Astrocyte (in vitro differentiated cells and primary cell): Measurements from ENCODE around the gene KNOP1.

Experiments
- CTCF ChIP-seq: IDR thresholded peaks from 2 replicates; pipeline ENCODE4 v1.5.1; 2011; ENCODE audit warnings: low read depth, mild to moderate bottlenecking, inconsistent platforms, low read length, moderate library complexity; ENCODE audit not compliant: insufficient read depth
- EZH2 ChIP-seq: IDR thresholded peaks from 2 replicates; pipeline ENCODE4 v1.6.1; 2012; ENCODE audit warnings: mild to moderate bottlenecking, low read length, inconsistent platforms; ENCODE audit not compliant: insufficient read depth

GRCh38 chr16:19748389-19749168 lies 30.6 kb upstream of the KNOP1 start:
- no peak for TF ChIP-seq CTCF
- TF ChIP-seq EZH2, result no peak
